HG03442 (cell line): ENCODE measurements around the gene RPS28.

Experiments used
- ATAC-seq: cut with Tn5 transposase; IDR thresholded peaks from one replicate; pipeline ENCODE4 v1.9.1; 2021; ENCODE audit warnings: mild to moderate bottlenecking, moderate library complexity; ENCODE audit not compliant: unreplicated experiment

The RPS28 gene

GRCh38 chr19:8370176-8371010, 49.1 kb downstream of the RPS28 start:
- no peak for ATAC-seq

DNA sequence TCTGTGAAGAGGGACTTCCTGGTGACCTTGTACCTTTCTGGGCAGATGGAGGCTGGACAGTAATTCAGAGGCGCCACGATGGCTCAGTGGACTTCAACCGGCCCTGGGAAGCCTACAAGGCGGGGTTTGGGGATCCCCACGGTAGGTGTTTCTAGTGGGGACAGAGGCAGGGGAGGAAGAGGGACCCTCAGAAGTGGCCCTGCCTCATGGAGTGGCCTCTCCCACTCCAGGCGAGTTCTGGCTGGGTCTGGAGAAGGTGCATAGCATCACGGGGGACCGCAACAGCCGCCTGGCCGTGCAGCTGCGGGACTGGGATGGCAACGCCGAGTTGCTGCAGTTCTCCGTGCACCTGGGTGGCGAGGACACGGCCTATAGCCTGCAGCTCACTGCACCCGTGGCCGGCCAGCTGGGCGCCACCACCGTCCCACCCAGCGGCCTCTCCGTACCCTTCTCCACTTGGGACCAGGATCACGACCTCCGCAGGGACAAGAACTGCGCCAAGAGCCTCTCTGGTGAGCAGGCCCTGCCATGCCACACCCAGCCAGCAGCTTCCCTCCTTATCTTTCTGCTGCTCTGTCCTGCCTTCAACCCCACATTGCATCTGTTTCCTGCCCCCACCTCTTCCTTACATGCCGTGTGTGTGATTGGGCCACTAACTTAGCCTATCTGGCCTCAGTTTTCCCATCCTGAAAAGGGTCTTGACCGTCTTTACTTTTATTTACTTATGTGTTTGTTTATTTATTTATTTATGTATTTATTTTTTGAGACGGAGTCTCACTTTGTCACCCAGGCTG, 49.9 kb downstream of the RPS28 start:
- no peak for ATAC-seq
